HEK293 (cell line): Measurements from ENCODE around the gene TRIM40.

ENCODE experiments used
- CTCF ChIA-PET: fragments of 350-600 bp; formaldehyde crosslinking; extraction: SDS; loops from one replicate; lab custom pipeline; 2021; ENCODE audit warnings: antibody characterized with exemption; lab: Yijun Ruan, JAX
- POLR2A ChIA-PET: fragments of 300-600 bp; formaldehyde crosslinking; extraction: SDS; loops from one replicate; lab custom pipeline; 2020; ENCODE audit warnings: antibody characterized with exemption, inconsistent platforms; lab: Yijun Ruan, JAX
- H3K27ac ChIP-seq: fragments of 200-500 bp; sonication (Bioruptor generic); 2 replicates; pipeline ENCODE4 v1.5.1; 2014; ENCODE audit warnings: low read depth, low read length, control low read depth, inconsistent platforms; ENCODE audit errors: extremely low read depth
- H3K36me3 ChIP-seq, 2 experiments: fragments of 200-500 bp in 1 of 2; sonication (Bioruptor generic) in 1 of 2; 1 replicate in 1 of 2; 2 replicates in 1 of 2; pipeline ENCODE4 v1.5.1; 2014 to 2017; ENCODE audit warnings: inconsistent platforms in 2 of 2, low read length in 2 of 2; ENCODE audit not compliant: control insufficient read depth in 2 of 2, insufficient read depth in 1 of 2
- H3K4me1 ChIP-seq: fragments of 200-500 bp; sonication (Bioruptor generic); 2 replicates; pipeline ENCODE4 v1.5.1; 2014; ENCODE audit warnings: mild to moderate bottlenecking, low read length, inconsistent platforms; ENCODE audit not compliant: control insufficient read depth, insufficient read depth
- H3K4me3 ChIP-seq: 2 replicates; pipeline ENCODE4 v1.5.1; 2011; ENCODE audit warnings: low read depth, mild to moderate bottlenecking, control low read depth, low read length, moderate library complexity
- H3K9me3 ChIP-seq: fragments of 200-500 bp; sonication (Bioruptor generic); 2 replicates; pipeline ENCODE4 v1.5.1; 2014; ENCODE audit warnings: low read depth, low read length, inconsistent platforms; ENCODE audit not compliant: control insufficient read depth, insufficient read depth
- CTCF ChIP-seq: fragments of 450-650 bp; formaldehyde crosslinking; IDR thresholded peaks from 2 replicates; pipeline ENCODE4 v1.5.1; 2016; ENCODE audit warnings: missing biosample characterization, missing genetic modification characterization
- EGR2 ChIP-seq: fragments of 450-650 bp; formaldehyde crosslinking; IDR thresholded peaks from 2 replicates; pipeline ENCODE4 v1.5.1; 2016; ENCODE audit warnings: low read depth, missing biosample characterization, missing genetic modification characterization
- FEZF1 ChIP-seq: fragments of 450-650 bp; formaldehyde crosslinking; IDR thresholded peaks from 2 replicates; pipeline ENCODE4 v1.5.1; 2016; ENCODE audit warnings: missing biosample characterization, missing genetic modification characterization
- KLF16 ChIP-seq: fragments of 450-650 bp; formaldehyde crosslinking; IDR thresholded peaks from 2 replicates; pipeline ENCODE4 v1.5.1; 2017; ENCODE audit warnings: missing biosample characterization, missing genetic modification characterization
- KLF8 ChIP-seq: fragments of 450-650 bp; formaldehyde crosslinking; IDR thresholded peaks from 2 replicates; pipeline ENCODE4 v1.5.1; 2016; ENCODE audit warnings: missing biosample characterization, missing genetic modification characterization
- RBAK ChIP-seq: fragments of 450-650 bp; formaldehyde crosslinking; IDR thresholded peaks from 2 replicates; pipeline ENCODE4 v1.5.1; 2016; ENCODE audit warnings: missing biosample characterization, missing genetic modification characterization
- ZBTB20 ChIP-seq: fragments of 450-650 bp; formaldehyde crosslinking; IDR thresholded peaks from 2 replicates; pipeline ENCODE4 v1.5.1; 2016; ENCODE audit warnings: missing biosample characterization, missing genetic modification characterization
- ZBTB44 ChIP-seq: fragments of 450-650 bp; IDR thresholded peaks from 2 replicates; pipeline ENCODE4 v1.5.1; 2018; ENCODE audit warnings: missing biosample characterization, mild to moderate bottlenecking, missing genetic modification characterization
- ZFP3 ChIP-seq: fragments of 450-650 bp; formaldehyde crosslinking; IDR thresholded peaks from 2 replicates; pipeline ENCODE4 v1.5.1; 2016; ENCODE audit warnings: low read depth, missing biosample characterization, missing genetic modification characterization
- ZNF10 ChIP-seq: fragments of 450-650 bp; formaldehyde crosslinking; IDR thresholded peaks from 2 replicates; pipeline ENCODE4 v1.5.1; 2017; ENCODE audit warnings: missing biosample characterization, missing genetic modification characterization
- ZNF146 ChIP-seq: fragments of 450-650 bp; formaldehyde crosslinking; IDR thresholded peaks from 2 replicates; pipeline ENCODE4 v1.5.1; 2016; ENCODE audit warnings: missing biosample characterization, missing genetic modification characterization
- ZNF184 ChIP-seq: fragments of 450-650 bp; IDR thresholded peaks from 2 replicates; pipeline ENCODE4 v1.5.1; 2018; ENCODE audit warnings: missing biosample characterization, mild to moderate bottlenecking, missing genetic modification characterization
- ZNF223 ChIP-seq: fragments of 450-650 bp; formaldehyde crosslinking; IDR thresholded peaks from 2 replicates; pipeline ENCODE4 v1.5.1; 2016; ENCODE audit warnings: missing biosample characterization, missing genetic modification characterization
- ZNF23 ChIP-seq: fragments of 450-650 bp; formaldehyde crosslinking; IDR thresholded peaks from 2 replicates; pipeline ENCODE4 v1.5.1; 2016; ENCODE audit warnings: missing biosample characterization, missing genetic modification characterization, borderline replicate concordance
- ZNF280D ChIP-seq: fragments of 450-650 bp; formaldehyde crosslinking; IDR thresholded peaks from 2 replicates; pipeline ENCODE4 v1.5.1; 2016; ENCODE audit warnings: missing biosample characterization, missing genetic modification characterization
- ZNF324 ChIP-seq: fragments of 450-650 bp; formaldehyde crosslinking; IDR thresholded peaks from 2 replicates; pipeline ENCODE4 v1.5.1; 2016; ENCODE audit warnings: missing biosample characterization, missing genetic modification characterization
- ZNF362 ChIP-seq: fragments of 450-650 bp; formaldehyde crosslinking; IDR thresholded peaks from 2 replicates; pipeline ENCODE4 v1.5.1; 2016; ENCODE audit warnings: missing biosample characterization, missing genetic modification characterization
- ZNF596 ChIP-seq: fragments of 450-650 bp; IDR thresholded peaks from 2 replicates; pipeline ENCODE4 v1.5.0; 2018; ENCODE audit warnings: missing biosample characterization, mild to moderate bottlenecking, missing genetic modification characterization, moderate library complexity
- ZNF621 ChIP-seq: fragments of 450-650 bp; formaldehyde crosslinking; IDR thresholded peaks from 2 replicates; pipeline ENCODE4 v1.5.1; 2017; ENCODE audit warnings: missing biosample characterization, missing genetic modification characterization
- ZNF664 ChIP-seq: fragments of 450-650 bp; formaldehyde crosslinking; IDR thresholded peaks from 2 replicates; pipeline ENCODE4 v1.5.1; 2016; ENCODE audit warnings: missing biosample characterization, missing genetic modification characterization
- ZNF692 ChIP-seq: fragments of 450-650 bp; formaldehyde crosslinking; IDR thresholded peaks from 2 replicates; pipeline ENCODE4 v1.5.1; 2016; ENCODE audit warnings: missing biosample characterization, missing genetic modification characterization
- ZSCAN23 ChIP-seq: fragments of 450-650 bp; formaldehyde crosslinking; IDR thresholded peaks from 2 replicates; pipeline ENCODE4 v1.5.1; 2016; ENCODE audit warnings: missing biosample characterization, missing genetic modification characterization

TRIM40 gene

GRCh38 chr6:30160785-30161531 is 25.0 kb downstream of the TRIM40 start, which contains the start of gene TRIM10:
TRIM10 (minus strand) TSS chr6:30161211; CDS start chr6:30160858, 353 bp downstream.
- H3K4me3 ChIP-seq, result no peak within 1 kb of the TSS
- POLR2A ChIA-PET, result no interaction called here
- CTCF ChIA-PET, result interaction anchor here (0.6 to 3.1 kb wide), 2 partner anchors 30 to 1310 kb away, joined by 3 to 11 read pairs; no protein-coding TSS in a partner anchor
- H3K36me3 ChIP-seq, result no peaks in the 10 kb centered on the region
- peaks cover 9% of the 10 kb centered on the region for H3K4me1 ChIP-seq
- no peak within 1 kb of the TSS for H3K27ac ChIP-seq
- no peak for TF ChIP-seq CTCF (tag by site-specific recombination)
- no peak for TF ChIP-seq ZNF280D (tag by site-specific recombination)
- TF ChIP-seq RBAK, result no peak
- no peak for TF ChIP-seq ZNF362 (tag by site-specific recombination)
- H3K9me3 ChIP-seq, result no peaks in the 10 kb centered on the region

- CTCF ChIA-PET, result no interaction called here
- POLR2A ChIA-PET, result no interaction called here
- no peak overlapping the region for H3K27ac ChIP-seq
- TF ChIP-seq ZNF223 (peak; percentile 70; the same call in 1 of the 2 replicates), ZNF362 (tag by site-specific recombination) (0 out of 2 replicates have a peak, but pooled peaks have one; percentile 45), ZNF324 (tag by site-specific recombination) (0 out of 2 replicates have a peak, but pooled peaks have one; percentile 47), ZNF692 (tag by site-specific recombination) (peak; percentile 45; the same call in 1 of the 2 replicates), ZNF596 (tag by site-specific recombination) (no peak), ZNF23 (peak; percentile 54; the same call in 1 of the 2 replicates), ZSCAN23 (tag by site-specific recombination) (0 out of 2 replicates have a peak, but pooled peaks have one; percentile 22), EGR2 (tag by site-specific recombination) (no peak), ZNF621 (tag by site-specific recombination) (no peak), ZBTB20 (tag by site-specific recombination) (no peak), KLF16 (tag by site-specific recombination) (no peak), ZBTB44 (tag by site-specific recombination) (no peak), KLF8 (tag by site-specific recombination) (no peak), ZNF184 (tag by site-specific recombination) (no peak), ZNF10 (tag by site-specific recombination) (peak; percentile 14; the same call in 1 of the 2 replicates), FEZF1 (tag by site-specific recombination) (no peak), ZFP3 (tag by site-specific recombination) (peak; percentile 70; the same call in 1 of the 2 replicates), ZNF664 (peak; percentile 96), ZNF146 (peak; percentile 48; the same call in 1 of the 2 replicates)
Observed at GRCh38 chr6:30162265-30163089, 26.5 kb downstream of the TRIM40 start.

More at GRCh38 chr6:30162265-30163089, 26.5 kb downstream of the TRIM40 start:
- H3K4me1 ChIP-seq, result no peaks in the 10 kb centered on the region
- no peak overlapping the region for H3K4me3 ChIP-seq
- no peaks in the 10 kb centered on the region for H3K9me3 ChIP-seq
- no peaks in the 10 kb centered on the region for H3K36me3 ChIP-seq
